ENCODE measurements around the gene SLC36A2. TPM values are rescaled to one million over a fixed set of nuclear protein-coding genes. Genes with fewer than 3 reads are reported as not detected.
"Not testable (repeated sequence)": the region's sequence is repeated elsewhere in the genome, so short reads cannot be mapped to it uniquely, and the experiment has no call there.

The SLC36A2 gene
- total RNA-seq, 2 experiments from 2014 or later, result not detected

GRCh38 chr5:151378616-151379015 lies 31.3 kb upstream of the SLC36A2 start:
- intact Hi-C loops (cut with micrococcal nuclease; ENCODE audit: unreplicated experiment), result no loop called here

DNA sequence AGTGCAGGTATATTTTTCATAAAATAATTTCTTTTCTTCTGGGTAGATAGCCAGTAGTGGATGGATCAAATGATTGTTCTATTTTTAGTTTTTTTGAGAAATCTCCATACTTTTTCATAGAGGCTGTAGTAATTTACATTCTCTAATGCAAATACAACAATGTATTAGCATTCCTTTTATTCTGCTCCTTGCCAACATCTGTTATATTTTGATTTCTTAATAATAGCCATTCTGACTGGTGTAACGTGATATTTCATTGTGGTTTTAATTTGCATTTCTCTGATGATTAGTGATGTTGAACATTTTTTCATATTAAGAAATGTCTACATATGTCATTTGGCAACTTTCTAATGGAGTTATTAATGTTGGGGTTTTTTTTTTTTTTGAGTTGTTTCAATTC lies 27.2 kb upstream of the SLC36A2 start:
- ChIA-PET POLR2A (no interaction called here), CTCF (ENCODE audit: unreplicated experiment) (no interaction called here)
- TF ChIP-seq, protein P1, sequence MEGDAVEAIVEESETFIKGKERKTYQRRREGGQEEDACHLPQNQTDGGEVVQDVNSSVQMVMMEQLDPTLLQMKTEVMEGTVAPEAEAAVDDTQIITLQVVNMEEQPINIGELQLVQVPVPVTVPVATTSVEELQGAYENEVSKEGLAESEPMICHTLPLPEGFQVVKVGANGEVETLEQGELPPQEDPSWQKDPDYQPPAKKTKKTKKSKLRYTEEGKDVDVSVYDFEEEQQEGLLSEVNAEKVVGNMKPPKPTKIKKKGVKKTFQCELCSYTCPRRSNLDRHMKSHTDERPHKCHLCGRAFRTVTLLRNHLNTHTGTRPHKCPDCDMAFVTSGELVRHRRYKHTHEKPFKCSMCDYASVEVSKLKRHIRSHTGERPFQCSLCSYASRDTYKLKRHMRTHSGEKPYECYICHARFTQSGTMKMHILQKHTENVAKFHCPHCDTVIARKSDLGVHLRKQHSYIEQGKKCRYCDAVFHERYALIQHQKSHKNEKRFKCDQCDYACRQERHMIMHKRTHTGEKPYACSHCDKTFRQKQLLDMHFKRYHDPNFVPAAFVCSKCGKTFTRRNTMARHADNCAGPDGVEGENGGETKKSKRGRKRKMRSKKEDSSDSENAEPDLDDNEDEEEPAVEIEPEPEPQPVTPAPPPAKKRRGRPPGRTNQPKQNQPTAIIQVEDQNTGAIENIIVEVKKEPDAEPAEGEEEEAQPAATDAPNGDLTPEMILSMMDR (conservative IDR thresholded peaks at IDR 0.05; ENCODE audit: low read length), result no peak
- TF ChIP-seq EZH2phosphoT487 (IDR thresholded peaks at IDR 0.05; ENCODE audit: borderline replicate concordance, low read depth, low read length), result no peak
- no peak overlapping the region for H3K4me2 ChIP-seq (ENCODE audit: low read length)
- no peak overlapping the region for H3K27ac ChIP-seq (ENCODE audit: low read depth, low read length, poor library complexity, severe bottlenecking)
- DNase-seq (ENCODE audit: low spot score), result no peak
- no peaks in the 10 kb centered on the region for H3K9me2 ChIP-seq (ENCODE audit: insufficient read depth, low read length)
- intact Hi-C loops (cut with micrococcal nuclease; ENCODE audit: unreplicated experiment), result no loop called here
- no peaks in the 10 kb centered on the region for H3K79me2 ChIP-seq (ENCODE audit: insufficient read depth, low read depth, low read length)
- H3K9me3 ChIP-seq (ENCODE audit: low read length), result no peaks in the 10 kb centered on the region
- H2AFZ ChIP-seq (ENCODE audit: low read length), result no peak overlapping the region
- H4K20me1 ChIP-seq (ENCODE audit: insufficient read depth, low read length), result no peaks in the 10 kb centered on the region
- no peaks in the 10 kb centered on the region for H3K4me1 ChIP-seq (ENCODE audit: insufficient read depth, low read length, poor library complexity, severe bottlenecking)
- no TSS peak for BruUV-seq (replicated peaks)
- H3K4me3 ChIP-seq (ENCODE audit: low read depth, low read length, poor library complexity, severe bottlenecking), result no peak overlapping the region
- no peaks in the 10 kb centered on the region for H3K36me3 ChIP-seq (ENCODE audit: insufficient read depth, low read length)

More at GRCh38 chr5:151378616-151379015, 31.3 kb upstream of the SLC36A2 start:
- H4K20me1 ChIP-seq (ENCODE audit: insufficient read depth, low read length), result no peaks in the 10 kb centered on the region
- no peaks in the 10 kb centered on the region for H3K9me3 ChIP-seq (ENCODE audit: low read length)
- POLR2A ChIA-PET, result no interaction called here
- no peaks in the 10 kb centered on the region for H3K4me1 ChIP-seq (ENCODE audit: insufficient read depth, low read length, poor library complexity, severe bottlenecking)
- no peaks in the 10 kb centered on the region for H3K79me2 ChIP-seq (ENCODE audit: insufficient read depth, low read depth, low read length)
- no TSS peak for BruUV-seq (replicated peaks)
- no peak overlapping the region for H3K4me2 ChIP-seq (ENCODE audit: low read length)
- CTCF ChIA-PET (ENCODE audit: unreplicated experiment), result no interaction called here
- DNase-seq (ENCODE audit: low spot score), result no peak
- no peak overlapping the region for H2AFZ ChIP-seq (ENCODE audit: low read length)
- no peaks in the 10 kb centered on the region for H3K36me3 ChIP-seq (ENCODE audit: insufficient read depth, low read length)
- no peaks in the 10 kb centered on the region for H3K9me2 ChIP-seq (ENCODE audit: insufficient read depth, low read length)
- no peak overlapping the region for H3K27ac ChIP-seq (ENCODE audit: low read depth, low read length, poor library complexity, severe bottlenecking)
- no peak overlapping the region for H3K4me3 ChIP-seq (ENCODE audit: low read depth, low read length, poor library complexity, severe bottlenecking)
- TF ChIP-seq, protein P1 (conservative IDR thresholded peaks at IDR 0.05; ENCODE audit: low read length), result no peak
- no peak for TF ChIP-seq EZH2phosphoT487 (IDR thresholded peaks at IDR 0.05; ENCODE audit: borderline replicate concordance, low read depth, low read length)

DNA sequence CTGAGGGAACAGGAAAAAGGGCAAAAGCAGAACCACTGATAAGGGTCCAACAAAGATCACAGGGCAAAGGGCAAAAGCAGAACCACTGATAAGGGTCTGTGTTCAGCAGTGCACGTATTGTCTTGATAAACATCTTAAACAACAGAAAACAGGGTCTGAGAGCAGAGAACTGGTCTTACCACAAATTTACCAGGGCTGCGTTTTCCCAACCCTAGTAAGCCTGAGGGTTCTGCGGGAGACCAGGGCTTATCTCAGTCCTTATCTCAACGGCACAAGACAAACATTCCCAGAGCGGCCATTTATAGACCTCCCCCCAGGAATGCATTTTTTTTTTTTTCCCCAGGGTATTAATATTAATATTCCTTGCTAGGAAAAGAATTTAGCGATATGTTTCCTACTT lies 19.7 kb upstream of the SLC36A2 start:
- H3K9me2 ChIP-seq (ENCODE audit: insufficient read depth, low read length); CTCF ChIA-PET (ENCODE audit: unreplicated experiment); H3K79me2 ChIP-seq (ENCODE audit: insufficient read depth, low read depth, low read length); H3K4me1 ChIP-seq (ENCODE audit: insufficient read depth, low read length, poor library complexity, severe bottlenecking); H4K20me1 ChIP-seq (ENCODE audit: insufficient read depth, low read length); H3K27ac ChIP-seq (ENCODE audit: low read depth, low read length, poor library complexity, severe bottlenecking); POLR2A ChIA-PET; intact Hi-C loops (cut with micrococcal nuclease; ENCODE audit: unreplicated experiment); H3K4me3 ChIP-seq (ENCODE audit: low read depth, low read length, poor library complexity, severe bottlenecking); DNase-seq (ENCODE audit: low spot score); H2AFZ ChIP-seq (ENCODE audit: low read length); BruUV-seq (replicated peaks); H3K36me3 ChIP-seq (ENCODE audit: insufficient read depth, low read length); H3K9me3 ChIP-seq (ENCODE audit: low read length); H3K4me2 ChIP-seq (ENCODE audit: low read length): not testable (repeated sequence)

All from OCI-LY7 (cell line).